ENCODE measurements around the gene ZSWIM1. TPM values are rescaled to one million over a fixed set of nuclear protein-coding genes. Genes with fewer than 3 reads are reported as not detected.

Gene ZSWIM1
- total and polyA plus RNA-seq, 2 of the 8 experiments (the other 6 are each of a cell fraction or from before 2014, with no cell fraction given), result 14.1 to 15.6 TPM

DNA sequence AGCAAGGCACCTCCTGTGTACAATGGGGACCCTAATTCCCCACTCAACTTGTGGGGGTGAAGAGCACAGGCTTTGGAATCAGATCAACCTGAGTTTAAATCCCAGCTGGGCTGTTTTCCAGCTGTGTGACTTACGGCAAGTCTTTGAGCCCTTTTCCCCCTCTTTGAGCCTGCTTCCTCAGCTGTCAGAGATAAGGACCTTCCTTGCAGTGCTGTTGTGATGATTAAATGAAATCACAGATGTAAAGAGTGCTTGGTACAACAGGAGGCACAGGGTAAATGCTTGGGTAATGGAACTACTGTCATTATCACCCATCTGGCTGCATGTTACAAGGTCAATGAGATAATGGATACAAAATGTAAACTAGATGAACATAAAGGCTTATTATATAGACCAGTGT, 44.2 kb upstream of the ZSWIM1 start (continued):
- TF ChIP-seq ATF2 (IDR thresholded peaks at IDR 0.05; ENCODE audit: low read length), result no peak
- TF ChIP-seq ASH2L (IDR thresholded peaks at IDR 0.05; ENCODE audit: low read length), result no peak
- no peak for TF ChIP-seq SAP30 (IDR thresholded peaks at IDR 0.05; ENCODE audit: insufficient read depth, insufficient replicate concordance, low read length)

Measured in H1 (cell line).